ENCODE data around the gene ARHGAP24. TPM values are rescaled to one million over a fixed set of nuclear protein-coding genes. Genes with fewer than 3 reads are reported as not detected.
"Not testable (repeated sequence)": the region's sequence is repeated elsewhere in the genome, so short reads cannot be mapped to it uniquely, and the experiment has no call there.

ARHGAP24 gene
- total RNA-seq, 1 experiment from 2014 or later, result 17.4 TPM

- CTCF ChIA-PET, result no interaction called here
- TF ChIP-seq, protein P1, sequence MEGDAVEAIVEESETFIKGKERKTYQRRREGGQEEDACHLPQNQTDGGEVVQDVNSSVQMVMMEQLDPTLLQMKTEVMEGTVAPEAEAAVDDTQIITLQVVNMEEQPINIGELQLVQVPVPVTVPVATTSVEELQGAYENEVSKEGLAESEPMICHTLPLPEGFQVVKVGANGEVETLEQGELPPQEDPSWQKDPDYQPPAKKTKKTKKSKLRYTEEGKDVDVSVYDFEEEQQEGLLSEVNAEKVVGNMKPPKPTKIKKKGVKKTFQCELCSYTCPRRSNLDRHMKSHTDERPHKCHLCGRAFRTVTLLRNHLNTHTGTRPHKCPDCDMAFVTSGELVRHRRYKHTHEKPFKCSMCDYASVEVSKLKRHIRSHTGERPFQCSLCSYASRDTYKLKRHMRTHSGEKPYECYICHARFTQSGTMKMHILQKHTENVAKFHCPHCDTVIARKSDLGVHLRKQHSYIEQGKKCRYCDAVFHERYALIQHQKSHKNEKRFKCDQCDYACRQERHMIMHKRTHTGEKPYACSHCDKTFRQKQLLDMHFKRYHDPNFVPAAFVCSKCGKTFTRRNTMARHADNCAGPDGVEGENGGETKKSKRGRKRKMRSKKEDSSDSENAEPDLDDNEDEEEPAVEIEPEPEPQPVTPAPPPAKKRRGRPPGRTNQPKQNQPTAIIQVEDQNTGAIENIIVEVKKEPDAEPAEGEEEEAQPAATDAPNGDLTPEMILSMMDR (IDR thresholded peaks at IDR 0.05), result no peak
These were observed 488.3 kb downstream of the ARHGAP24 start for GRCh38 chr4:85963231-85963630.

DNA sequence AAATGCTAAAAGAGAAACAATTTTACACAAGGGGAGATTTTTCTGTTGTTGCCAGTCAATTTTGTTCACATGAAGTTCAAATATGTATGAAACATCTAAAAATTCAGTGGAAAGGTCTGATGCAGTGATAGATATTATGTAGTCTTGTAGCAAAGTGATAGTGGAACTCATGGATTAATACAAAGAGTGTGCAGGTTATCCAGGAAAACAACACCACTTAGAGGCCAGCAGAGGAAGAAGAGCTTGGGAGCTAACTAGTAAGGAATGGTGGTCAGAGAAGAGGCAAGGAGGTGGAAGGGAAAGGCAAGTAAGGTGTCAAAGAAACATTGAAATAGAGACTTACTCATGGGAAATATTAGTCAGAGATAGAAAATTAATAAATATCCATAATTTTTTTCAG, 489.3 kb downstream of the ARHGAP24 start:
- BruUV-seq (replicated peaks), result no TSS peak
- ATAC-seq (no peak), DNase-seq (ENCODE audit: low read depth, low spot score) (no peak)
- Histone ChIP-seq H3K27me3 (ENCODE audit: control insufficient read depth, insufficient read depth, low read length) (no peaks in the 10 kb centered on the region), H3K36me3 (ENCODE audit: control insufficient read depth, insufficient read depth, low read length) (no peaks in the 10 kb centered on the region; the same call in 1 of the 2 replicates), H3K27ac (ENCODE audit: low read length) (no peak overlapping the region), H3K9me3 (ENCODE audit: control insufficient read depth, insufficient read depth, low read depth, low read length) (no peaks in the 10 kb centered on the region), H3K4me3 (ENCODE audit: low read depth in 2 of 2, low read length in 2 of 2) (no peak overlapping the region), H3K4me1 (ENCODE audit: control insufficient read depth, insufficient read depth, low read length) (no peaks in the 10 kb centered on the region; the same call in 1 of the 2 replicates)
- intact Hi-C loops (cut with micrococcal nuclease; ENCODE audit: unreplicated experiment), result loop anchor here (10.0 kb wide), 1 partner anchor 879 kb away; no protein-coding TSS in a partner anchor
- in situ Hi-C loops (cut with HindIII; ENCODE audit: low pct_unique_long_range_greater_than_20kb, low sequenced_read_pairs), result no loop called here
- ChIA-PET POLR2A (no interaction called here), CTCF (interaction anchor here (0.6 kb wide), 1 partner anchor 8 kb away, joined by 4 read pairs; no protein-coding TSS in a partner anchor)
- no peak for TF ChIP-seq SIN3A (IDR thresholded peaks at IDR 0.05; ENCODE audit: borderline replicate concordance, insufficient read depth, low read depth, low read length)
- TF ChIP-seq, protein P1 (IDR thresholded peaks at IDR 0.05), result no peak; the same call in 1 of the 2 replicates

More at GRCh38 chr4:85963231-85963630, 488.3 kb downstream of the ARHGAP24 start:
- ATAC-seq, result no peak
- Histone ChIP-seq H3K9me3 (ENCODE audit: control insufficient read depth, insufficient read depth, low read depth, low read length) (no peaks in the 10 kb centered on the region), H3K27ac (ENCODE audit: low read length) (no peak overlapping the region), H3K36me3 (ENCODE audit: control insufficient read depth, insufficient read depth, low read length) (no peaks in the 10 kb centered on the region; the same call in 1 of the 2 replicates), H3K4me3 (ENCODE audit: low read depth in 2 of 2, low read length in 2 of 2) (no peak overlapping the region), H3K27me3 (ENCODE audit: control insufficient read depth, insufficient read depth, low read length) (no peaks in the 10 kb centered on the region), H3K4me1 (ENCODE audit: control insufficient read depth, insufficient read depth, low read length) (no peaks in the 10 kb centered on the region; the same call in 1 of the 2 replicates)
- intact Hi-C loops (cut with micrococcal nuclease; ENCODE audit: unreplicated experiment), result loop anchor here (10.0 kb wide), 1 partner anchor 878 kb away; no protein-coding TSS in a partner anchor
- DNase-seq (ENCODE audit: low read depth, low spot score), result no peak
- POLR2A ChIA-PET, result no interaction called here
- BruUV-seq (replicated peaks), result no TSS peak
- in situ Hi-C loops (cut with HindIII; ENCODE audit: low pct_unique_long_range_greater_than_20kb, low sequenced_read_pairs), result no loop called here

DNA sequence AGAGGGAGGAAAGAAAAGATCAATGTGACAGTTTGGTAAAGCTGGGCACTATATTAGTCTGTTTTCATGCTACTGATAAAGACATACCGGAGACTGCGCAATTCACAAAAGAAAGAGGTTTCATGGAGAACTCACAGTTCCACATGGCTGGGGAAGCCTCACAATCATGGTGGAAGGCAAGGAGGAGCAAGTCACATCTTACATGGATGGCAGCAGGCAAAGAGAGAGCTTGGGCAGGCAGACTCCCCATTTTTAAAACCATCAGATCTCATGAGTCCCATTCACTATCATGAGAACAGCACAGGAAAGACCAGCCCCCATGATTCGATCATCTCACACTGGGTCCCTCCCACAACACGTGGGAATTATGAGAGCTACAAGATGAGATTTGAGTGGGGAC, 490.1 kb downstream of the ARHGAP24 start:
- DNase-seq (ENCODE audit: low read depth, low spot score); H3K4me1 ChIP-seq (ENCODE audit: control insufficient read depth, insufficient read depth, low read length); H3K27ac ChIP-seq (ENCODE audit: low read length); BruUV-seq (replicated peaks); H3K36me3 ChIP-seq (ENCODE audit: control insufficient read depth, insufficient read depth, low read length); H3K4me3 ChIP-seq (ENCODE audit: low read depth in 2 of 2, low read length in 2 of 2); H3K9me3 ChIP-seq (ENCODE audit: control insufficient read depth, insufficient read depth, low read depth, low read length); POLR2A ChIA-PET; H3K27me3 ChIP-seq (ENCODE audit: control insufficient read depth, insufficient read depth, low read length); in situ Hi-C loops (cut with HindIII; ENCODE audit: low pct_unique_long_range_greater_than_20kb, low sequenced_read_pairs); ATAC-seq: not testable (repeated sequence)
- intact Hi-C loops (cut with micrococcal nuclease; ENCODE audit: unreplicated experiment), result loop anchor here (5.0 to 10.0 kb wide), 2 partner anchors 138 to 880 kb away; no protein-coding TSS in a partner anchor
- CTCF ChIA-PET, result interaction anchor here (0.6 kb wide), 1 partner anchor 9 kb away, joined by 4 read pairs; no protein-coding TSS in a partner anchor

DNA sequence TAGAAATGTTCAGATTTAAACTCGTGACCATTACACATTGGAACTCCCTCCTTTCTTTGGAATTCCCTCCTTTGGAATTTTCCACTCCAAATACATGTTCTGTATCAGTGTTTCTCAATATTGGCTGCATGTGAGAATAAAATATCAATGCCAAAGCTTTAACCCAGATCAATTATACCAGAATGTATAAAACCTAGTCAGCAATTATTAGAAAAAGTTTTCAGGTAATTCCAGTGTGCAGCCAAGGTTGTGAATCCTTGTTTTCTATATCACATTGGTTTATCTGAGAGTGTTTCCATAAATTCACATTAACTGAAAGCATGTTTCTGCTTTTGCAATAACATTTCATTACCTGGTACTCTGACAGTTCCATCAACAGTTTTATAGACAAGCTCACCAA, 490.6 kb downstream of the ARHGAP24 start:
- no TSS peak for BruUV-seq (replicated peaks)
- H3K36me3 ChIP-seq (ENCODE audit: control insufficient read depth, insufficient read depth, low read length), result no peaks in the 10 kb centered on the region; the same call in 1 of the 2 replicates
- in situ Hi-C loops (cut with HindIII; ENCODE audit: low pct_unique_long_range_greater_than_20kb, low sequenced_read_pairs) (no loop called here), intact Hi-C loops (cut with micrococcal nuclease; ENCODE audit: unreplicated experiment) (loop anchor here (5.0 to 10.0 kb wide), 2 partner anchors 138 to 881 kb away; no protein-coding TSS in a partner anchor)
- ChIA-PET CTCF (interaction anchor here (0.6 kb wide), 1 partner anchor 142 kb away, joined by 6 read pairs; no protein-coding TSS in a partner anchor), POLR2A (no interaction called here)
- TF ChIP-seq SIN3A (IDR thresholded peaks at IDR 0.05; ENCODE audit: borderline replicate concordance, insufficient read depth, low read depth, low read length) (no peak), POLR2AphosphoS5 (IDR thresholded peaks at IDR 0.05; ENCODE audit: low read depth, low read length) (no peak), TCF7L2 (IDR thresholded peaks at IDR 0.05; ENCODE audit: low read depth, low read length) (no peak)
- TF ChIP-seq, protein P1 (IDR thresholded peaks at IDR 0.05), result no peak
- TF ChIP-seq, protein P2, sequence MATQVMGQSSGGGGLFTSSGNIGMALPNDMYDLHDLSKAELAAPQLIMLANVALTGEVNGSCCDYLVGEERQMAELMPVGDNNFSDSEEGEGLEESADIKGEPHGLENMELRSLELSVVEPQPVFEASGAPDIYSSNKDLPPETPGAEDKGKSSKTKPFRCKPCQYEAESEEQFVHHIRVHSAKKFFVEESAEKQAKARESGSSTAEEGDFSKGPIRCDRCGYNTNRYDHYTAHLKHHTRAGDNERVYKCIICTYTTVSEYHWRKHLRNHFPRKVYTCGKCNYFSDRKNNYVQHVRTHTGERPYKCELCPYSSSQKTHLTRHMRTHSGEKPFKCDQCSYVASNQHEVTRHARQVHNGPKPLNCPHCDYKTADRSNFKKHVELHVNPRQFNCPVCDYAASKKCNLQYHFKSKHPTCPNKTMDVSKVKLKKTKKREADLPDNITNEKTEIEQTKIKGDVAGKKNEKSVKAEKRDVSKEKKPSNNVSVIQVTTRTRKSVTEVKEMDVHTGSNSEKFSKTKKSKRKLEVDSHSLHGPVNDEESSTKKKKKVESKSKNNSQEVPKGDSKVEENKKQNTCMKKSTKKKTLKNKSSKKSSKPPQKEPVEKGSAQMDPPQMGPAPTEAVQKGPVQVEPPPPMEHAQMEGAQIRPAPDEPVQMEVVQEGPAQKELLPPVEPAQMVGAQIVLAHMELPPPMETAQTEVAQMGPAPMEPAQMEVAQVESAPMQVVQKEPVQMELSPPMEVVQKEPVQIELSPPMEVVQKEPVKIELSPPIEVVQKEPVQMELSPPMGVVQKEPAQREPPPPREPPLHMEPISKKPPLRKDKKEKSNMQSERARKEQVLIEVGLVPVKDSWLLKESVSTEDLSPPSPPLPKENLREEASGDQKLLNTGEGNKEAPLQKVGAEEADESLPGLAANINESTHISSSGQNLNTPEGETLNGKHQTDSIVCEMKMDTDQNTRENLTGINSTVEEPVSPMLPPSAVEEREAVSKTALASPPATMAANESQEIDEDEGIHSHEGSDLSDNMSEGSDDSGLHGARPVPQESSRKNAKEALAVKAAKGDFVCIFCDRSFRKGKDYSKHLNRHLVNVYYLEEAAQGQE (IDR thresholded peaks at IDR 0.05; ENCODE audit: insufficient read depth in 1 of 2, low read depth in 2 of 2, low read length in 1 of 2), result no peak
- H3K9me3 ChIP-seq (ENCODE audit: control insufficient read depth, insufficient read depth, low read depth, low read length), result no peaks in the 10 kb centered on the region
- H3K27me3 ChIP-seq (ENCODE audit: control insufficient read depth, insufficient read depth, low read length), result no peaks in the 10 kb centered on the region
- ATAC-seq (no peak), DNase-seq (ENCODE audit: low read depth, low spot score) (no peak)
- H3K4me3 ChIP-seq (ENCODE audit: low read depth in 2 of 2, low read length in 2 of 2), result no peak overlapping the region
- no peaks in the 10 kb centered on the region; the same call in 1 of the 2 replicates for H3K4me1 ChIP-seq (ENCODE audit: control insufficient read depth, insufficient read depth, low read length)
- H3K27ac ChIP-seq (ENCODE audit: low read length), result no peak overlapping the region
